Epidermal melanocyte (primary cell): Measurements from ENCODE around the gene CYP2C9.
"Not testable (repeated sequence)": the region's sequence is repeated elsewhere in the genome, so short reads cannot be mapped to it uniquely, and the experiment has no call there.

Source experiments
- DNase-seq: peaks from one replicate; pipeline ENCODE4 v3.0.0; 2011; ENCODE audit warnings: low spot score; ENCODE audit not compliant: insufficient read length

CYP2C9 gene

DNA sequence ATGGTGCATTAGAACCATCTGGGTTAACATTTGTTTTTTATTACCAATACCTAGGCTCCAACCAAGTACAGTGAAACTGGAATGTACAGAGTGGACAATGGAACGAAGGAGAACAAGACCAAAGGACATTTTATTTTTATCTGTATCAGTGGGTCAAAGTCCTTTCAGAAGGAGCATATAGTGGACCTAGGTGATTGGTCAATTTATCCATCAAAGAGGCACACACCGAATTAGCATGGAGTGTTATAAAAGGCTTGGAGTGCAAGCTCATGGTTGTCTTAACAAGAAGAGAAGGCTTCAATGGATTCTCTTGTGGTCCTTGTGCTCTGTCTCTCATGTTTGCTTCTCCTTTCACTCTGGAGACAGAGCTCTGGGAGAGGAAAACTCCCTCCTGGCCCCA, at the start of gene CYP2C9:
Gene CYP2C9 (plus strand): TSS at position 276 of the 400 bp plus-strand sequence. CDS start 25 bp downstream, at position 301.
- no peak for DNase-seq

GRCh38 chr10:94889123-94889522, 49.3 kb upstream of the CYP2C9 start:
- DNase-seq = no peak

- DNase-seq = no peak
These were observed 48.0 kb upstream of the CYP2C9 start for GRCh38 chr10:94890264-94891022.

DNA sequence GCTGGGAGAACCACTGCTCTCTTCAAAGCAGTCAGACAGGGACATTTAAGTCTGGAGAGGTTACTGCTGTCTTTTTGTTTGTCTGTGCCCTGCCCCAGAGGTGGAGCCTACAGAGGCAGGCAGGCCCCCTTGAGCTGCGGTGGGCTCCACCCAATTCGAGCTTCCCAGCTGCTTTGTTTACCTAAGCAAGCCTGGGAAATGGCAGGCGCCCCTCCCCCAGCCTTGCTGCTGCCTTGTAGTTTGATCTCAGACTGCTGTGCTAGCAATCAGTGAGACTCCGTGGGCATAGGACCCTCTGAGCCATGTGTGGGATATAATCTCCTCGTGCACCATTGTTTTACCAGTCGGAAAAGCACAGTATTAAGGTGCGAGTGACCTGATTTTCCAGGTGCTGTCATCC, 40.0 kb upstream of the CYP2C9 start:
- DNase-seq = not testable (repeated sequence)

DNA sequence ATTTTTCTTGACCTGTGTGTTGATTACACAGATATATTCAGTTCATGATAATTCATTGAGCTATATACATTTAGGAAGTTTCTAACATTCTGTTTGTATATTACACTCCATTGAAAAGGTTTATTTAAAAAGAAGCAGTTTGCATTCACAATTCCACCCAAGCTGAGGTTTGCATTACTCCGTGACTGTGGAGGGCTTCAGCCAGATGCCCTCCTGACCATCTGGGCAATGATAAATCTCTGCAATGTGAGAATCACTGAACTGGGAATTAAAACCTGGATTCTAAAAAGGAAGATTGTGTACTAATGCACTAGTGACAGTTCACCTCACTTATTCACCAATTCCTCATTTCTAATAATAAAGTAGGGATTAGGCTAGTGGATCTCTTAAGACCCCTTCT, 36.4 kb upstream of the CYP2C9 start:
- DNase-seq = no peak

GRCh38 chr10:94902570-94902969, 35.9 kb upstream of the CYP2C9 start:
- no peak for DNase-seq

- DNase-seq = not testable (repeated sequence)
These were observed 33.8 kb upstream of the CYP2C9 start for GRCh38 chr10:94904506-94905148.

DNA sequence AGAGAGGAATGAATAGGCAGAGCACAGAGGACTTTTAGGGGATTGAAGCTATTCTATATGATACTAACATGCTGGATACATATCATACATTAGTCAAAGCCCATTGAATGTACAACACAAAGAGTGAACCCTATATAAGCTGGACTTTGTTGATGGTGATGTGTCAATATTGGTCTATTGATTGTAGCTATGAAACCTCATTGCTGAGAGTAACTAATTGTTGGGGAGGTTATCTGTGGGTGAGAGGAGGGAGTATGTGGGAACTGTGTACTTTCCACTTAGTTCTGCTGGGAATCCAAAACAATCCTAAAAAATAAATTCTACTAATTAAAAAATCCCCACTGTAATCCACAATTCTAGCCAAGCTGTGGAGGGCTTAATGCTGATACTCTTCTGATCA, 22.0 kb upstream of the CYP2C9 start:
- no peak for DNase-seq

DNA sequence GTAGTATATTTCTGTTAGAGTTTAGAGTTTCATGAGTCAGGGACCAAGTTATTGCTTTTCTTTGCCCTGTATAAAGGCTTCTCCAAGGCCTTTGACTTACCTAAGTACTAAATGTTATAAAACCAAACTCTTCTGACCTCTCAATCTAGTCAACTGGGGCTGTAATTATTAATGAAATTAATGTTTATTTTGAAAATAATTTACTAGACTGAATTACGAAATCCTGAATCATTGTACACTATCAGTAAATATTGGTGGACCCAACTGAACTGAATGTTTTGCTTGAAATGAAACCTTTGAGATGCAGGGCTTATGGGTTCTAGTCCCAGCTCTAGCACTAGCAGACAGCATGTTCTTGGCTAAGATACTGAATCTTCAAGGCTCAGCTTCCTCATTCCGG, 1.7 kb upstream of the CYP2C9 start:
- no peak for DNase-seq

- DNase-seq = not testable (repeated sequence)
These were observed 5.1 kb downstream of the CYP2C9 start for GRCh38 chr10:94943432-94944103.

DNA sequence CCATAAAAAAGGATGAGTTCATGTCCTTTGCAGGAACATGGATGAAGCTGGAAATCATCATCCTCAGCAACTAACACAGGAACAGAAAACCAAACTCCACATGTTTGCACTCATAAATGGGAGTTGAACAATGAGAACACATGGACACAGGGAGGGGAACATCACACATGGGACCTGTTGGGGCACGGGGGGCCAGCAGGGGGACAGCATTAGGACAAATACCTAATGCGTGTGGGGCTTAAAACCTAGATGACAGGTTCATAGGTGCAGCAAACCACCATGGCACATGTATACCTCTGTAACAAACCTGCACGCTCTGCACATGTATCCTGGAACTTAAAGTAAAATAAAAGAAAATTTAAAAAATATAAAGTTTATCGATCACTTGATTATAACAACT, 7.7 kb downstream of the CYP2C9 start:
- DNase-seq = not testable (repeated sequence)

DNA sequence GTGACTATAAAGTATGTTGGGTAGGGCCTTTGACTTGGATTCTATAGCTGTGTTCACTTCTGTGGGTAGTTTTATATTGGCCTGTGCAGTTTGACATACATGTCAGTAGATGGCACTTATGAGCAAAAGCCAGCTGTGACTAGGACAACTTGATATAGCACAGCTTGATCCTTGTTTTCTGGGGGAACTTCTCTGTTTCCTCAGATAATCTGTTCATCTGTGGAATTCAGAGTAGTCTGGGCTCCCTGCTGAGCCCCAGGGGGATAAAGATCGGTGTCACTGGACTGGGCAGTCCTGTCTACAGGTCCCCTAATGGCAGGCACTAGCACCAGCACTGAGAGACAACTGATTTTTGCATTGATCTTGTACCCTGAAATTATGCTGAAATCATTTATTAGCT, 25.4 kb downstream of the CYP2C9 start:
- DNase-seq = no peak

DNA sequence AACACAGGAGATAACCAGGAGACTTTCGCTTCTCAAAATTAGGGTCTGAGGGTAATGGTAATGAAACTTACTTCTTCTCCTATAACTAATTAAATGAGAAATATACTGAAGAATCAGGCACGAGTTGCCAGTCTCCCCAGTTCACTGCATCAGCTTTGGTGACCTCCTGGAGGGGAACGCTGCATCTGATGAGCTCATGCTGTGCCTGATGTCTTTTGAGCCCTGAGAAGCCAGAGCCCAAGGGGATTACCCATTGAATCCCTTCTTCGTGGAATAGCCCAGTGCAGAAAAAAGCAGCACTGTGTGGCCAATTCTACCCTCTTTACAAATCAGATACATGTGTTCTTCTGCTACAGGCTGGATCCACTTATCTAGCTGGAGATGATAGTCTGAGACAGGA, 45.1 kb downstream of the CYP2C9 start:
- DNase-seq = no peak

DNA sequence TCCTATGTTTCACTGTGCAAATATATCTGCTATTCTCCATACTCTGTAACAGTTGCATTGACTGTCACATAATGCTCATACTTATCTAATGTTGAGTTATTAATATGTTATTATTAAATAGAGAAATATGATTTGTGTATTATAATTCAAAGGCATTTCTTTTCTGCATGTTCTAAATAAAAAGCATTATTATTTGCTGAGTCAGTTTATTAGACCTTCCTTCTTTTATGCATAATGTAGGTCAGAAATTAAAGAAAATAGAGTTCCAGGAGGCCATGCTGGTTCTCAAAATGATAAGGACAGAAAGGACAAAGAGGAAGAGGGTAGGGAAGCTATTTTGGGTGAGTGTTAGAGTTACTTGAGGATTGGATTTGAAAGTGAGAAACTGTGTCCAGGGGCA, 50.7 kb downstream of the CYP2C9 start:
- no peak for DNase-seq

GRCh38 chr10:94991243-94991888, 52.9 kb downstream of the CYP2C9 start:
- DNase-seq = no peak

GRCh38 chr10:94992811-94993210, 54.4 kb downstream of the CYP2C9 start:
- DNase-seq = no peak

DNA sequence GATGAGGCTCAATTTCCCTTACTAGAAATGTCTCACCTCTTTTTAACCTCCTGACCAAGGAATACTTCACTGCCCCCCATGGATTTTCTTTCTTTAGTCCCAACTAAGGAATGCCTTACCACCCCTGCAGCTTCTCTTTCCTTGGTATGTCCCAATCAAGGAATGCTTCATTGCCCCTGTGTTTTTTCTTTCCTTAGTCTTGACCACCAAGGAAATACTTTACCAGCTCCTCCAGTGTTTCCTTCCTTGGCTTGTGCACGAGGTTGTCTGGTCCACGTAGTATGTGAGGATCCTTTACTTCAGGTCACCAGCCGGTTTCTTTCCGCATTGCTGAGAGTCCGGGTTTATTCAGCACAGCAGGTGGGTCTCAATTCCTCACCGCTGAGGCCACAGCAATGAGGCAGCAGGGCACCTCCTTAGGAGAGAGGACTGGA, 59.3 kb downstream of the CYP2C9 start:
- DNase-seq = no peak

GRCh38 chr10:95026461-95026860, 88.0 kb downstream of the CYP2C9 start:
- no peak for DNase-seq

GRCh38 chr10:95031656-95032055, 93.2 kb downstream of the CYP2C9 start:
- DNase-seq = no peak

GRCh38 chr10:95034401-95034800, 95.9 kb downstream of the CYP2C9 start:
- DNase-seq = no peak

GRCh38 chr10:95035332-95036295, 97.2 kb downstream of the CYP2C9 start:
- no peak for DNase-seq
